ENCODE measurements around the gene PAPOLG. TPM values are rescaled to one million over a fixed set of nuclear protein-coding genes. Genes with fewer than 3 reads are reported as not detected.
"Not testable (repeated sequence)": the region's sequence is repeated elsewhere in the genome, so short reads cannot be mapped to it uniquely, and the experiment has no call there.

PAPOLG gene
- total RNA-seq, 1 donor: 20.3 TPM

- no peak for DNase-seq (ENCODE audit: low read depth)
- TF ChIP-seq CTCF (IDR thresholded peaks at IDR 0.05; ENCODE audit: insufficient read depth, low read depth, low read length): no peak
- H3K4me3 ChIP-seq (ENCODE audit: low read depth, low read length): no peak overlapping the region
Measured at GRCh38 chr2:60822987-60823386, 66.9 kb downstream of the PAPOLG start.

GRCh38 chr2:60823694-60824305 lies 67.7 kb downstream of the PAPOLG start:
- DNase-seq (ENCODE audit: low read depth): no peak

GRCh38 chr2:60825666-60826065 lies 69.6 kb downstream of the PAPOLG start:
- H3K4me3 ChIP-seq (ENCODE audit: low read depth, low read length): no peak overlapping the region
- TF ChIP-seq CTCF (IDR thresholded peaks at IDR 0.05; ENCODE audit: insufficient read depth, low read depth, low read length): no peak
- no peak for DNase-seq (ENCODE audit: low read depth)

More at GRCh38 chr2:60823694-60824305, 67.7 kb downstream of the PAPOLG start:
- no peak for TF ChIP-seq CTCF (IDR thresholded peaks at IDR 0.05; ENCODE audit: insufficient read depth, low read depth, low read length)
- H3K4me3 ChIP-seq (ENCODE audit: low read depth, low read length): no peak overlapping the region

- DNase-seq (ENCODE audit: low read depth): no peak
- H3K4me3 ChIP-seq (ENCODE audit: low read depth, low read length): no peak overlapping the region
- TF ChIP-seq CTCF (IDR thresholded peaks at IDR 0.05; ENCODE audit: insufficient read depth, low read depth, low read length): no peak
Measured at GRCh38 chr2:60826111-60826510, 70.0 kb downstream of the PAPOLG start.

GRCh38 chr2:60826860-60827259 lies 70.8 kb downstream of the PAPOLG start:
- not testable (repeated sequence) for H3K4me3 ChIP-seq (ENCODE audit: low read depth, low read length)

GRCh38 chr2:60827369-60827768 lies 71.3 kb downstream of the PAPOLG start:
- no peak for TF ChIP-seq CTCF (IDR thresholded peaks at IDR 0.05; ENCODE audit: insufficient read depth, low read depth, low read length)
- DNase-seq (ENCODE audit: low read depth): no peak
- no peak overlapping the region for H3K4me3 ChIP-seq (ENCODE audit: low read depth, low read length)

More at GRCh38 chr2:60826860-60827259, 70.8 kb downstream of the PAPOLG start:
- DNase-seq (ENCODE audit: low read depth): not testable (repeated sequence)

GRCh38 chr2:60830991-60831390 lies 74.9 kb downstream of the PAPOLG start:
- no peak overlapping the region for H3K4me3 ChIP-seq (ENCODE audit: low read depth, low read length)

More at GRCh38 chr2:60830991-60831390, 74.9 kb downstream of the PAPOLG start:
- DNase-seq (ENCODE audit: low read depth): no peak
- TF ChIP-seq CTCF (IDR thresholded peaks at IDR 0.05; ENCODE audit: insufficient read depth, low read depth, low read length): no peak
